Measurements from ENCODE around the gene S100A2.
"Not testable (repeated sequence)": the region's sequence is repeated elsewhere in the genome, so short reads cannot be mapped to it uniquely, and the experiment has no call there.

The S100A2 gene

DNA sequence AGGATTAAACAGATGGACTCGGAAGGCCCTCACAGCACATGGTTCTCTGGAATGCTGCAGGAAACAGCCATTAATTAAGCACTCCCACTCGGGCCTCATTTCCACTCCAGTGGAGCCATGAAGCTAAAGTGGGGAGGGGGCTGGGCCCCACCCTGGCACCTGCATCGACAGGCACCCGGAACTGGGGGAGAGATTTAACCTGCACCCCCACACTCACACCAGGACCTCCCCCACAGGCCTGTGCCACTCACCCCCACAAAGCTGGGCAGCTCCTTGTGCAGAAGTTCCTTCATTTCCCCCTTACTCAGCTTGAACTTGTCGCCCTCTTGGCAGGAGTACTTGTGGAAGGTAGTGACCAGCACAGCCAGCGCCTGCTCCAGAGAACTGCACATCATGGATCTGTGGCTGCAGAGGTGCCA, 2.2 kb downstream of the S100A2 start:
- DNase-seq: no peak

DNA sequence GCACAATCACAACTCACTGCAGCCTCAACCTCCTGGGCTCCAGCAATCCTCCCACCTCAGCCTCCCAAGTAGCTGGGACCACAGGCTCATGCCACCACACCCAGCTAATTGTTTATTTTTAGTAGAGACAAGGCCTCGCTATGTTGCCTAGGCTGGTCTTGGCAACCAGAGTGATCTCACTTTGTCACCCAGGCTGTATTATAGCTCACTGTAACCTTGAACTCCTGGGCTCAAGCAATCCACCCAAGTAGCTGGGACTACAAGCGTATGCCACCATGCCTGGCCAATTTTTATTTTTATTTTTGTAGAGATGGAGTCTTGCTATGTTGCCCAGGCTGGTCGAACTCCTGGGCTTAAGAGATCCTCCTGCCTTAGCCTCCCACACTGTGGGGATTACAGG, 3.6 kb downstream of the S100A2 start:
- DNase-seq: not testable (repeated sequence)

DNA sequence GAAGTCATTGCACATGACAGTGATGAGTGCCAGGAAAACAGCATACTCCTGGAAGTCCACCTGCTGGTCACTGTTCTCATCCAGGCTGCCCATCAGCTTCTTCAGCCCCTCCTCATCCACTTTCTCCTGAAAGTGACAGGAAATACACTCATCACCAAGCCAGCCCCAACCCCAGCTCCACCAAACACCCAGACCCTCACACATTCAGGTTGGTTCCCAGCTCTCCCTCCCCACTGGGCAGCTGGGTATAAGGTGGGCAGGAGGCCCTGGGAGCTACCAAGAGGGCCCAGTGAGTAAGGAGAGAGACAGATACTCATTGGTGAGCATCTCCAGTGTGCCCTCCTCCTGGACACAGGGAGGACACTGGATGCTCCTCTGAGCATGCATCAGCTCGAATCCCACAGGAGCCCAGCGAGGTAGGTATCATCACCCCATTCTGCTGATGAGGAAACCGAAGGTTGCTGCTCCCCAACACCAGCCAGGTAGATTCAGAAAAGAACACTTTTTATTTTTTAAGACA, 4.1 kb downstream of the S100A2 start:
- no peak for DNase-seq

DNA sequence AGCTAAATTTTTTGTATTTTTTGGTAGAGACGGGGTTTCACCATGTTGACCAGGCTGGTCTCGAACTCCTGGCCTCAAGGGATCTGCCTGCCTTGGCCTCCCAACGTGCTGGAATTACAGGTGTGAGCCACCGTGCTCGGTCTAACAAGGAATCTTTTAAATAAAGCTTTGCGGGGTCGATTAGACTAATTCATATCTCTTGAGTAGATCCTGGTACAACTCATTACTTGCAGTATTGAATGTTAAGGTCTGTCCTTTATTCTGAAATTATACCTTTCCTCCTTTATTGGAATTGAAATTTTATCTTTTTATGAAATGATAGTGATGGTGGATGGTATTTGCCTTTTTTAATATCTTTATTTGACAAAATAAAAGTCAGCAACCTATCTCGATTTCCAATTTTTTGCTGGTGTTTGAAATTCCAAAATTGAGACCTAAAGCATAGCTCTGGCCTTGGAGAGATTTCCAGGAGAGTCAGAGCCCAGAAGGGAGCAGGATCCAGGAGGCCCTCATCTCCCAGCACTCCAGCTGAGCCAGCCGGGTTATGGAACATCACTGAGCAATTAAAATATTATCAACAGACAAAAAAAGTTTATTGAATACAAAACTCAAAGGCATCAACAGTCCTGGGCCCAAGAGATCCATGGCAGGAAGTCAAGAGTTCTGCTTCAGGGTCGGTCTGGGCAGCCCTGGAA, 4.7 kb downstream of the S100A2 start:
- DNase-seq: no peak

DNA sequence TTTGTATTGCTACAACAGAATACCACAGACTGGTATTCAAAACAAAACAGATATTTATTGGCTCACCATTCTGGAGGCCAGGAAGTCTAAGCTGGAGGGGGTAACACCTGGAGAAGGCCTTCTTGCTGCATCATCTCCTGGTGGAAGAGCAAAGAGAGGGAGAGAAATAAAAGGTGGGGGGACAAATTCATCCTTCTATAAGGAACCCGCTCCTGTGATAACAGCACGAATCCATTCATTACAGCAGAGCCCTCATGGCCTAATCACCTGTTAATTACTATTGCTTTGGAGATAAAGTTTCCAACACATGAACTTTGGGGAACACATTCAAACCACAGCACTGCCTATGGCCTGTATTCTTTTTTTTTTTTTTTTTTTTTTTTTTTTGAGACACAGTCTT, 5.4 kb downstream of the S100A2 start:
- DNase-seq: no peak

DNA sequence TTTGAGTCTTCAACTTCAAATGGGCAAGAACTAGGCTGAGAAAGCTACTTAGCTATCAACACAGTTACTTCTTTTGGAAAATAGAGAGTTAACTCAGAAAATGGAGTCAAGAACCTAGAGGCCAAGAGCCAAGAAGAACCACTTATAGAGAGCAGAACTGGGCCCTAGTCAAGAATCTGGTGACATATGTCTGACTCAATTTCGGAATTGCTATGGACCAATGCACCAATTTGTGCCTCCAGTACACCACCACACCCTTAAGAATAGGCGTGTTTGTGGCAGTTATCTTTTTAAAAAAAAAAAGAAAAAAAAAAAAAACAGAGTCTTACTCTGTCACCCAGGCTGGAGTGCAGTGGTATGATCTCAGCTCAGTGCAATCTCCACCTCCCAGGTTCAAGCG, 7.8 kb downstream of the S100A2 start:
- DNase-seq: no peak

DNA sequence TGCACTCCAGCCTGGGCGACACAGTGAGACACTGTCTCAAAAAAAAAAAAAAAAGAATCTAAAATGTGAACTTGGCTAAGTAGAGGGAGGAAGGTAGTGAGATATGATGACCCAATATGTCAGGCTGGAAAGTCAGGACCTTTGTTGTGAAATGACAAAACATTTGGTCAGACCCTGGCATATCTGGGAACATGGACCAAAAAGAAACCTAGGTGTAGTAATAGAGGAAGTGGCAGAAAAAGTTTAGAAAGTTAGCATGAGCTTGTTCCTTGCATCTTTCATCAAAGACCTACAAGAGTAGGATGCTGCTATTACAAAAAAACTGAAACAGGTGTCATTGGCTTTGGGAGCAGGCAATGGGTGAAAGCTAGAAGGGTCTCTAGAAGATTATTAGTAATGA, 9.3 kb downstream of the S100A2 start:
- no peak for DNase-seq

DNA sequence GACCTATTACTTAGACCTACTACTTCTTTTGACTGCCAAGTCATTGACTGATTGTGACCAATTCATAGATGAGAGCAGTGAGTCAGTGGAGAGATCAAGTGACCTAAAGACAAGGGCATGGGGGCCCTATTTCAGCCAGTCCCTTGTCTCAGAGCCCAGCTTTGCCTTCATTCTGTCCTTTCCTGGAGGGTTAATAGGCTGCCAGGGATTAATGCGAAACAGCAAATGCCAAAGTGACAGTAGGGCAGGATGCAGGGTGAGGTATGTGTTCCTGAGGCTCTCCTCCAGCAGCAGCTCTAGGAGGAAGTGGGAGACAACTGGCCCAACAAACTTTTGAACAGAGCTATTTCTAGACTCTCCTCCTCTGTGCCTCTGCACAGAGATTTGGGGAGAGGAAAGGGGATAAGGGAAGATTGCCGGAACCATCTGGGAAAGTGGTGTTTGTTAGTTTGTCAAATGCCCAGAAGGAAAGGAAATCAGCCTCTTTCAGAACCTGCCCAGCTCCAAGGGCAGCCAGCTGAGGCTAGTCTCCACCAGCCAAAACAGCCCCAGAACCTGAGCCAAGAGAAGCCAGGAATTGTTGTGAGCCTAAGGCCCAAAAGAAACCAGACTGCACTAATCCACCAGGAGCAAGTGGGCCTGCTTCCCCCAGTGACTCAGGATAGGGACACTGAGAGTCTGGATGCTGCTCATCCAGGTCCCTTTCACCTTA, 11.7 kb downstream of the S100A2 start:
- no peak for DNase-seq

DNA sequence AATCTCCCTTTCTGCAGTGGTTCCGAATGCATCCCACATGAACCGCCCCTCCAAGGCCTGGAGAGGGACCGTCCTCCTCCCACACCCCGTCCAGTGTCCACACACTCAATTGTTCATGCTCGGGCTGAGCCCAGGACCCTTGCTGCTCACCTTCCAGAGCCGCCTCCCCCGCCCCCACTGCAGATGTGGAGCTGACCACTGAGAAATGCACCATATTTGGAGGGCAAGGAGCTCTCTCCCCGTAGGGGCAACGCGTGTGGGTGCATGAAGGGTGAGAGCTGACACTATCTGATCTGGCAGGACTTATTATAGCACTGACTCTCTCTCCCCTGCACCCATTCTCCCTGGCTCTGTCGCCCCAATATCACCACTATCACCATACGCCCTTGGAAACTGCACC, 12.5 kb downstream of the S100A2 start:
- no peak for DNase-seq

DNA sequence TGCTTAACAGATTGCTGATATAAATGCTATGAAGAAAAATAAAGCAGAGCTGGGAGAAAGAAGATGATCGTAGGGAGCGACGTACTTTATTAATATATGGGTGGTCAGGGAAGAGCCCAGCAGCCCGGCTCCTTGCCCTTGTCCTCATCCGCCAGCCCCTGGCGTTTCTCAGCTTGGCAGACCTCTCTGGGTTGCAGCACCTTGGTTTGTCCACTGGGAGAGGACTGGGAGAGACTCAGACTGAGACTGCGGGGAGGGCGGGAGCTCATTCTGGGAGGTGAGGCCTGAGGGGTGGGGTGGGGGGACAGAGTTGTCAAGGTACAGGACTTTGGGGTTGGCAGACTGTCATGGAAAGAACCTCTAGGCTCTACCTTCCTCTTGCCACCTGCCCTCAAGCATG, 13.3 kb downstream of the S100A2 start:
- DNase-seq: no peak

DNA sequence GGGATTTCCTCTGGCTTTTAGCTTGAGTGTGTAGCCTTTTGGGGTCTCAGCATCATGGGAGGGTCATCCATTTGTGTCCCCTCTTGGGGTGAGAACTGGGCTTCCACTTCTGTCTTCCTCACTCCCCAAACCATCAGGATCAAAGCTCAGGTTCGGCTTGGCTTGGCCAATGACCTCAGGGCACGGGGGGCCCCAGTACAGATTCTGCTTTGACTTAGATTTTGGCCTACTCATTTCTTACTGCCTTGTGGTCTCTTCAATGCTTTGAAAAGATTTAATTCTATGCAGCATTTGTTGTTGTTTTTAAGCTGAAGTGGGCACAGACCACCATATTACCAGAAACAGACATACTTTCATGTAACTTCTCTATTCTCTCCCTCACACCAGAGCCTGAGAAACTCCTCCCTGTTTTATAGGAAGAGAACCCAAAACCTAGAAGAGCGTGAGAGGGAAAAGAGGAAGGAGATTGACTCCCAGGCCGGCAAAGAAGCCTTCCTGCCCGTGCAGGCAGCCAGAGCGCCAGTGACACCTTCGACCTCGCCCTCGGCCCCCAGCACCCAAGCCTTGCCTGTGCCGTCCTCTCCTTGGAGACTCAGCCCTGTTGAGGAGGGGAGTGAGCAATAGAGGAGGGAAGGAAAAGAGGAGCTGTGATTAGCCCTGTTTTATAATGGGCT, 14.7 kb downstream of the S100A2 start:
- DNase-seq: no peak

DNA sequence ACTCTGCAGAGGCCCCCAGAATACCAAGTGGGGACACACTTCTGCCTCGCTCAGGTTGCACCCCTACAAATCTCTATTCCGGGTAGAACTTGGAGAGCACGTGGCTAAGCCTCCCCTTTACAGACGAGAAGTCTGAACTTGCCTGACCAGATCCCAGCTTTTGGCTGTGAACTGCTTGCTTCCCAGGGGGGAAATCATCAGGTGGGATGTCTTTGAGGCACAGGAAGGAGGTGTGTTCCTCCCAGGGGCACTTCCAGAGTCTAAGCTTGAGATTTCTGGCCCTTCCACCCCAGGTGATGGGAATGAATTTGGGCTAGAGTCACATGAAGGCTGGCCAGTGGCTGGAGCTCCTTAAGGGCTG, 15.3 kb downstream of the S100A2 start:
- no peak for DNase-seq

DNA sequence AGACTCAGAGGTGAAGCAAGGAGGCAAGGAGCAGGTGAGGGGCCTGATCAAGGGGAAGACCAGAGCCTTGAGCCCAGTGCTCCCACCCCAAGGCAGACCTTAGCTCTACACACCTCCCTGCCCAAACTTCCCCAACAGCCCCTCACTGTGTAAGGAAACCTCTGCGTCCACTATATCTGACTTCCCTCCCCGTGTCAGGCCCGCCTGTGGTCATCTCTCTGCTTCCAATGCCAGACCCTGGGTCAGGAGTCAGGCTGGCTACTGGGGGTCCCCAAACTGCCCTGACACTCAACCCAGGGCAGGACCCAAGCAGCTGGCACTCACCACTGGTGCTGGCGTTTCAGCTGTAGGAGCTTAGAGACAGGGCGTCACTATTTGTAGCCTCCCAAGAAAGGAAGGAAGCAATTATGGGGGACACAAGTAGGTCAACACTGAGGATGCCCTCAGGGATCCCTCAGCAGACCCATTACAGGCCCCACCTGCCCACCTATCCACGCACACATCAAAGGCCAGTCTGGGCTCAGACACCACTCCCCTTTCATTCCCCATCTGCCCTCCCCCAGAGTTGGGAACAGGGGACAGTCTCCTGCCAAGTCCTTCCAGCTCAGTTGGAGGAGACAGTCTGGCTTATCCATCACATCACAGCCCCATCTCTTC, 15.8 kb downstream of the S100A2 start:
- no peak for DNase-seq

DNA sequence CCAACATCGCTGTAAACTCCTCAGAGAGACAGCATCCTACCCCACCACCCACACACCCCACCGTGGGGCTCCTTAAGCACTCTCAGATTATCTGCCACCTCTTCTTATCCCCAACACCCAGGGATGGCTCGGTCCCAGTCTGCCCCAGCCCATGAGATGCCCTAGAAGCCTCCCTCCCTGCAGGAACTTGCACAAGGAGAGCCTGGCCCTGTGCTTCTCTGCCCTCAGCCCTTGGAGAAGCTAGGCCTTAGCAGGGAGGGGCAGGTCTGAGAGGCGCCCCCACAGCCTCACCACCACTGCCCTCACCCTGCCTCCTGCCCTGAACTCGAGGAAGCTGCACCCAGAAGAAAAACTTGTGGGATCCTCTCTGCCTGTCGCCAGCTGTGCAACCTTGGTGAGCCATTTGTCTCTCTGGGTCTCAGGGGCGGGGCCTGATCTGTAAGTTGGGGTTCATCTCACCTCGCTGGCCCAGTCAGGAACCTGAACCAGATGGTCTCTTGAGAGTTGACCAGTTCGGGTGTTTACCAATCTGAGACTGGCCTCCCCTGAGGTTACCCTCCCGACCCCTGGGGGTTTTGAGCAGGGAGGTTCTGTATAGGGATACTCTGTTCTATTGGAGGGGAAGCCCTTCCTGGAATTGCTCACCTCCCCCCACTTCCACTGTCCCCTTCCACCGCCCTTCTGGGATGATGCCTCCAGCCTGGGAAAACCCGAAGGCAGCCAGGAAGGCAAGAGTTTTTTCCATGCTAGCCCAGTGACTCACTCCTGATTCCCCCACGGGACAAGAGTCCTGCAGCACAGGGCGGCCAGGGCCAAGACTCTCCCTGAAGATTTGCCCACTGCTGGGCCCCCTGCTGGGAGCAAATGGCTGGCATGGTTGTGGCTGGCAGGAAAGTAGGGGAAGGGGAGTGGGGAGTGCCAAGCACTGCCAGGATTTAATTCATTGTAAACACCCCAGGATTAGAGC, 16.6 kb downstream of the S100A2 start, which contains the start of gene S100A3:
Gene S100A3 (minus strand): TSS at position 537 of the 967 bp plus-strand sequence. CDS start 773 bp downstream, outside the sequence.
- peak; percentile 96 for DNase-seq

DNA sequence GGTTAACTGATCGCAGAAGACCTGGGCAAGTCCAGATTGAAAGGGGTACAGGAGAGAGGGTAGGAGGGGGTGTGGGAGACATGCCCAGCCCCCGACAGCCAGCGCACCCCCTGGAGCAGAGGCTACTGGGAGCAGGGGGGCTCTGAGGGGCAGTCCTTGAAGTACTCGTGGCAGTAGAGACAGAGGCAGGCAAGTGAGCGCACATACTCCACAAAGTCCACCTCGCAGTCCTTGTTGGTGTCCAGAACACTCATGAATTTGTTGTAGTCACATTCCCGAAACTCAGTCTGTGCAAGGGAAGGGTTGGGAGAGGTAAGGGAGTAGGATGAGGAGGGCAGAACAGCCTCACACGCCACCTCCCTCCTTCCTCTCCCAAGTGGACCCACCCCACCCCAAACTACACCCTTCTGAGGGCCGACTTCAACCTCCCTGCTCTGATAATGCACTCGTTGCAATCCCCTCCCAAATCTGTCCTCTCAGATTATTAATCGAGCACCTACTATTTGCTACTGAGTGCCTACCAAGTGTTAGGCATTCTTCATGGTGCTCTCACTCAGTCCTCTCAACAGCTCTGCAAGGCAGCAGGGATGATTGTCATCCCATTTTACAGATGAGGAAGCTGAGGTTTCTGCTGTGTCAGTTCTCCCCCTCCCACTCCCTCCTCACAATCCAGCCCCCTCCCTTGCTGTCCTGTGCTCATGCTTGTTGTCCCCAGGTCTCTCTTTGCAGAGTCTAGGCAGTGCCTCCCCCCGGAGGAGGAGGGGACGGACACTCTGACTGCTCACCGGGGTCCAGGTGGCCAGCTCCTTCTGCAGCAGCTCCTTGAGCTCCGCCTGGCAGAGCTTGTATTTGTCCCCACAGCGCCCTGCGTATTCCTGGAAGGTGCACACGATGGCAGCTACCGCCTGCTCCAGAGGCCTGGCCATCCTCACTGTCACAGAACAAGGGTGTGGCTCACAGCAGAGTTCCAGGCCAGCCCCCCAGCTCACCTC, 17.8 kb downstream of the S100A2 start:
- no peak for DNase-seq

DNA sequence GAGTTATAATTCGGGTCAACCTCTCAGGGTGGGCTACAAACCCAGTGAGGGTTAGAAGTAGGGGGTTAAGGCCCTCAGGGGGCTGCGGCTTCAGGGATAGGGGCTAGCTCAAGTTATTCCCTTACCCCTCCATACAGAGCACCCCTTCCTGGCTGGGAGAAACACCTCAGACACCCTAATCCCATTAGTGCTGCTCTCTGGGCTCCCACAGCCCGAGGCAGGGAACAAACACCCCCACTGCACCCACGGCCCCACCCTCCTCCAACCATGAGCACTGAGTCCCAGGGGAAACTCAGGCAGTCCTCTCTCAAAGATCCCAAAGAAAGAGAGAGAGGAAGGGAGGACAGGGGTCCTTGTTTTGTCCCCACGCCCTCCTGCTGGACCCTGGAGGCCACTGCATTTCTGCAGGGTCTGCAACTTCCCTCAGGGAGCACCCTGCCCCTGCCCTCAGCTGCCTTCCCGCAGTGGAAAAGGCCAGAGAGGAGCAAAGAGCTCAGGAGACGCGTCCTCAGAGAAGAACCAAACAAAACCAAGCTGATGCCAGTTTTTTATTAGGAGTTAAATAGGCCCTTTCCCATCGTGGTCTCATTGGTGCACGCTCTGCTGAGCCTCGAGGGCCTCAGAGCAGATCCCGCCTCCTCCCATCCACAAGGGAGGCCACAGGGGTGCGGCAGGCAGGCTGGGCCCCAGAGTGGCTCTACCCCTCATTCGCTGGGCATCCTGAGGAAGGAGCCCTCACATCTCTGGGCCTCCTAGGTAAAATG, 18.7 kb downstream of the S100A2 start:
- peak; percentile 34 for DNase-seq

DNA sequence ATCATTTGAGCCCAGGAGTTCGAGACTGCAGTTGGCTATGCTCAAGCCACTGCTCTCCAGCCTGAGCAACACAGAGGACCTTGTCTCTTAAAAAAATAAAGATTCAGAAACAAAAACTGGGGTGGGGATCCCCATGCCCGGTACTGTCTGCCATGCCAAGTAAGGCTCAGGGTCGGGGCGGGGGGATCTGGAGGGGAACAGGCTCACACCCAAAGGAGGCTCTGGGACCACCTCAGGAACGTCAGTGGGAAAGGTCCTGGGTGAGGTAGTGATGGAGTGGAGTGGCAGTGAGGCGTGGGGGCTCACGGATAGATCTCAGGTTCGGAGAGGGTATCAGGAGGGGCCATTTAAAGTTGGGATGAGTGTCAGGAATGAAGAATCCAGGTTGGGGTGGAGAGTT, 19.3 kb downstream of the S100A2 start:
- no peak for DNase-seq

DNA sequence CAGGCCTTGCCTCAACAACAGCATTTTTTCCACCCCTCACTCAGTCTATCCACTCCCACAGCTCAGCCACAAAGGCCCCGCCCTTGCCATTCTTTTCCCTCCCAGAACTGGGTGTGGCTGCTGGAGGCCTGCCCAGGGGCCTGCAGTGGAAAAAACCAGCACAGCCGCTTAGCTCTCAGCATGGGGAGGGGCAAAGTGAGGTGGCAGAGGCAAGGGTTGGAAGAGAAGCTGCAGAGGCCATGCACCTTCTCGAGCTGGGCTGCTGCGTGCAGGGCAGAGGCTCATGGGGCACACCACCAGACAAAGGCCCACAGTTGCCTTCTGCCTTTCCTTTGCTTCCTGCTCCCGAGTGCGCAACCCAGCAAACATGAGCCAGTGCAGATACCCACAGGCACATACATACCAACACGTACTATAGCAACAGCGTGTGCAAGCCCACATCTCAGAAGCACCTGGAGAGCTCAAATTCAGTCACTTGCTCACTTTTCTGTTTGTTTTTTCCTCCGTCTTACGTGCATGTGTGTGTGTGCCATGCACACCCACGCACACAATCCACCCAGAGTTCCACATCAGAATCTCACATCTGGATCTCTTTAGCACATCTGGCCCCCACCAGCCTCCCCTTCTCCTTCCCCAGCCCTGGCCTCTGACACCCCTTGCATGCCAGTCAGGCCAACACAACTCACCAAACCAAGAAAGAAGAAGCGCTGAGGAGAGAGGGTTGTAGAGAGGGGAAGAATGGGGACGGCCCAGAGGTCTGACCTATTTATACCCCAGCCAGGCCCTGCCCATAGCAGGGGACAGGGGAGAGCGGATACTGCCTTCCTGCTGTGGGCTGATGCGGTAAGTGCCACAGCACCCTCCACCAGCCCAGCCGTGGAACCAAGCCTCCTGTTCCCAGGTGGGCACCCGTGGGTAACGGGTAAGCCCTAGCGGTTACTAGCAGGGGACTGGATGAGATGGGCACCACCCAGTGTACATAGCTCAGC, 20.3 kb downstream of the S100A2 start, which contains the start of gene S100A4:
Gene S100A4 (minus strand): TSS at position 740 of the 989 bp plus-strand sequence. CDS start 1,012 bp downstream, outside the sequence.
- DNase-seq: peak; percentile 96

Measured in fibroblast of skin of scalp (primary cell).